Hepatocyte (in vitro differentiated cells): Measurements from ENCODE around the gene XIRP2.

Experiments
- EZH2 ChIP-seq: fragments of 200-600 bp; sonication (generic); IDR thresholded peaks from 2 replicates; pipeline ENCODE4 v1.6.1; 2016; ENCODE audit warnings: antibody characterized with exemption, mild to moderate bottlenecking, borderline replicate concordance
- EZH2phosphoT487 ChIP-seq: fragments of 200-600 bp; sonication (generic); IDR thresholded peaks from one replicate; pipeline ENCODE4 v1.6.1; 2018; ENCODE audit warnings: antibody characterized with exemption, mild to moderate bottlenecking, low read depth, moderate library complexity; ENCODE audit not compliant: unreplicated experiment, severe bottlenecking
- TF ChIP-seq, protein P1 (sequence below): fragments of 200-600 bp; sonication (generic); IDR thresholded peaks from 2 replicates; pipeline ENCODE4 v1.5.1; 2016; ENCODE audit warnings: antibody characterized with exemption, mild to moderate bottlenecking; ENCODE audit not compliant: poor library complexity

DNA sequence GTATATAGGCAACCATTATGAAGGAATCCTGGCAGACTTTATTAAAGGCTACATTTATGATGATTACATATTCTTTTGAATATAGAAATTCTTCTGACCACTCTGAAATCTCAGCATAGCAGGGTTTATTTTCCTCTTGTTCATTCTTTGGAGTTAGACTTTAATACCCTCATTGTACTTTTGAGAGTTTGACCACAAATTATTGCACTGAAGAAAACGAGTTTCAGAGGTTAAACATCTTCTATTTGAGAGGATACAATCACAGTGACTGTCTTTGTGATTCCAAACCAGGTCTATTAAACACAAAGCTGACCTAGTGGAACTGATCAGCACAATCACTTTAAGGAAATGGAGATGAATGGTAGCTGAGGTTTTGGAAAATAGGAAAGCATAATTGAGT, 71.3 kb downstream of the XIRP2 start:
- TF ChIP-seq, protein P1, sequence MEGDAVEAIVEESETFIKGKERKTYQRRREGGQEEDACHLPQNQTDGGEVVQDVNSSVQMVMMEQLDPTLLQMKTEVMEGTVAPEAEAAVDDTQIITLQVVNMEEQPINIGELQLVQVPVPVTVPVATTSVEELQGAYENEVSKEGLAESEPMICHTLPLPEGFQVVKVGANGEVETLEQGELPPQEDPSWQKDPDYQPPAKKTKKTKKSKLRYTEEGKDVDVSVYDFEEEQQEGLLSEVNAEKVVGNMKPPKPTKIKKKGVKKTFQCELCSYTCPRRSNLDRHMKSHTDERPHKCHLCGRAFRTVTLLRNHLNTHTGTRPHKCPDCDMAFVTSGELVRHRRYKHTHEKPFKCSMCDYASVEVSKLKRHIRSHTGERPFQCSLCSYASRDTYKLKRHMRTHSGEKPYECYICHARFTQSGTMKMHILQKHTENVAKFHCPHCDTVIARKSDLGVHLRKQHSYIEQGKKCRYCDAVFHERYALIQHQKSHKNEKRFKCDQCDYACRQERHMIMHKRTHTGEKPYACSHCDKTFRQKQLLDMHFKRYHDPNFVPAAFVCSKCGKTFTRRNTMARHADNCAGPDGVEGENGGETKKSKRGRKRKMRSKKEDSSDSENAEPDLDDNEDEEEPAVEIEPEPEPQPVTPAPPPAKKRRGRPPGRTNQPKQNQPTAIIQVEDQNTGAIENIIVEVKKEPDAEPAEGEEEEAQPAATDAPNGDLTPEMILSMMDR: no peak
- TF ChIP-seq EZH2 (no peak), EZH2phosphoT487 (no peak)
